Neural progenitor cell (in vitro differentiated cells): ENCODE data around the gene WNT9A. TPM values are rescaled to one million over a fixed set of nuclear protein-coding genes. Genes with fewer than 3 reads are reported as not detected.

Source experiments
- DNase-seq: peaks from one replicate; pipeline ENCODE4 v3.0.0-alpha.2; 2016; ENCODE audit warnings: low spot score
- H2AFZ ChIP-seq: fragments of 200-600 bp; sonication (generic); replicated peaks from 2 replicates; pipeline ENCODE4 v1.6.1; 2016; ENCODE audit warnings: antibody characterized with exemption
- H3F3A ChIP-seq: fragments of 200-600 bp; sonication (generic); 2 replicates; pipeline ENCODE4 v1.6.1; 2016; ENCODE audit warnings: antibody characterized with exemption, low read depth
- H3K27ac ChIP-seq: fragments of 200-600 bp; sonication (generic); 2 replicates; pipeline ENCODE4 v1.5.1; 2016; ENCODE audit warnings: mild to moderate bottlenecking
- H3K27me3 ChIP-seq: fragments of 200-600 bp; sonication (generic); 2 replicates; pipeline ENCODE4 v1.6.1; 2016; ENCODE audit warnings: mild to moderate bottlenecking, moderate library complexity
- H3K36me3 ChIP-seq: fragments of 200-600 bp; sonication (generic); 2 replicates; pipeline ENCODE4 v1.5.1; 2016
- H3K4me1 ChIP-seq: fragments of 200-600 bp; sonication (generic); 2 replicates; pipeline ENCODE4 v1.6.1; 2016; ENCODE audit warnings: mixed run types
- H3K4me2 ChIP-seq: fragments of 200-600 bp; sonication (generic); 2 replicates; pipeline ENCODE4 v1.6.1; 2016
- H3K4me3 ChIP-seq: fragments of 200-600 bp; sonication (generic); 2 replicates; pipeline ENCODE4 v1.5.1; 2016
- H3K79me2 ChIP-seq: fragments of 200-600 bp; sonication (generic); 2 replicates; pipeline ENCODE4 v1.6.1; 2016; ENCODE audit warnings: low read depth
- H3K9ac ChIP-seq: fragments of 200-600 bp; sonication (generic); 2 replicates; pipeline ENCODE4 v1.6.1; 2016
- H3K9me3 ChIP-seq: fragments of 200-600 bp; sonication (generic); 2 replicates; pipeline ENCODE4 v1.5.1; 2016; ENCODE audit warnings: low read depth
- H4K20me1 ChIP-seq: fragments of 200-600 bp; sonication (generic); 2 replicates; pipeline ENCODE4 v1.6.1; 2016; ENCODE audit warnings: low read depth
- H3K27ac Mint-ChIP-seq: 3 replicates; pipeline ENCODE4 v1.8.0; 2021; ENCODE audit warnings: mixed read lengths
- H3K27me3 Mint-ChIP-seq: 2 replicates; pipeline ENCODE4 v1.8.0; 2022; ENCODE audit warnings: low read depth, mild to moderate bottlenecking, inconsistent platforms, moderate library complexity, mixed read lengths; ENCODE audit not compliant: insufficient read depth
- H3K36me3 Mint-ChIP-seq: 3 replicates; pipeline ENCODE4 v1.8.0; 2021; ENCODE audit warnings: mixed read lengths
- H3K4me1 Mint-ChIP-seq: 3 replicates; pipeline ENCODE4 v1.8.0; 2021; ENCODE audit warnings: mixed read lengths
- H3K4me3 Mint-ChIP-seq: 3 replicates; pipeline ENCODE4 v1.8.0; 2021; ENCODE audit warnings: mild to moderate bottlenecking, moderate library complexity, mixed read lengths
- H3K9me3 Mint-ChIP-seq: 3 replicates; pipeline ENCODE4 v1.8.0; 2020; ENCODE audit warnings: mixed read lengths
- CTCF ChIP-seq: fragments of 200-600 bp; sonication (generic); IDR thresholded peaks from 2 replicates; pipeline ENCODE4 v1.5.1; 2017; ENCODE audit warnings: antibody characterized with exemption, mild to moderate bottlenecking
- EZH2 ChIP-seq: fragments of 200-600 bp; sonication (generic); IDR thresholded peaks from 2 replicates; pipeline ENCODE4 v1.6.1; 2017; ENCODE audit warnings: antibody characterized with exemption, mild to moderate bottlenecking, moderate library complexity
- EZH2phosphoT487 ChIP-seq: fragments of 200-600 bp; sonication (generic); IDR thresholded peaks from 2 replicates; pipeline ENCODE4 v1.6.1; 2017; ENCODE audit warnings: antibody characterized with exemption
- total RNA-seq: library from RNA; depleted of rRNA; stranded (reverse); fragments of >200 nt; gene quantifications from 2 replicates; pipeline ENCODE4 v1.2.3, GENCODE V29; 2015; ENCODE audit warnings: low replicate concordance

The WNT9A gene
- total RNA-seq, 1 donor from 2014 or later, result 1.4 TPM

DNA sequence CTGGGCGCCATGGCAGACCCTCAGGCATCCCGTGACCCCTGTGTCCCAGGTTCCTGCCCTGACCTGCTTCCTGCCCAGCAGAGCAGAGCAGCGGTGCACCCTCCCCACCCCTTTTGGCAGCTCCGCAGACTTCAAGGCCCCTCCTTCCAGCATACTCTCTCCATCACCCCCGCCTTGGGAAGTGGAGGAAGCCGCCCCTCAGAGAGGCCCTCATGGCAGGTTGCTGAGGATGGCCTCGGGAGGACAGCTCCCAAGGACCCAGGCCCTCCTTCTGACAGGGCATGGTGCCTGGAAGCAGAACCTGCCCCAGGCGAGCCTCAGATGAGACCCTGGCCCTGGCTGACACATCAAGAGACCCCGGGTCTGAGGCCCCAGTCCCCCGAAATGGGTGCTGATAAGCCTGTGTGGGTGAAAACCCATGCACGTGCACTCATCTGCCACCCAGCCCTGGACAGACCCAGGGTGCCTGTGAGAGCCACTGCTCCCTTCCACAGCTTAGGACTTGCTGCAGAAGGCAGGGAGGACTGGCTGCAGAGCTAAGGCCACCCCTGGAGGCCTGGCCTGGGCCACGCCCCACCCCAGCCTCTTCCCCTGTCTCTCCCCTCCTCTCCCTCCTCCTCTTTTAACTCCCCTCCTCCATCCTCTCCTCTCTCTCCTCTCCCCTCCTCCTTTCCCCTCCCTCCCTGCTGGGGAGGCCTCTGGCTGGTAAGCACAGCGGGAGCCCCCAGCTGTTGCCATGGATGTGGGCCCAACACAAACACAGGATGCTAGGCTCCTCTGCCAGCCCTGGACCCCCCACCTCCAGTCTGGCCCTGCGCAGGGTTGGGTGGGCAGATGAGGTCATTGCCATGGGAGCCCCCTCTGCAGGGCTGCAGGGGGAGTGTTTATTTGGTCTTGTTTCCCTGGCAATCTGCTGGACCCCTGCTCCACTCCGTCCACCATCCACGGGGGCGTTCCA lies 33.7 kb downstream of the WNT9A start:
- Histone ChIP-seq H3K79me2 (no peaks in the 10 kb centered on the region), H3K27me3 (no peaks in the 10 kb centered on the region), H2AFZ (peak overlapping the region; percentile 15), H3K4me1 (peaks cover 53% of the 10 kb centered on the region), H4K20me1 (no peaks in the 10 kb centered on the region), H3K36me3 (no peaks in the 10 kb centered on the region), H3K27ac (no peak overlapping the region), H3K4me3 (no peak overlapping the region), H3K9ac (no peak overlapping the region), H3K9me3 (no peaks in the 10 kb centered on the region), H3F3A (peaks cover 16% of the 10 kb centered on the region), H3K4me2 (peak overlapping the region; percentile 50)
- H3K27ac Mint-ChIP-seq, result peak overlapping the region; percentile 98
- peaks cover 13% of the 10 kb centered on the region for H3K27me3 Mint-ChIP-seq
- DNase-seq, result peak; percentile 37
- TF ChIP-seq EZH2phosphoT487 (no peak), EZH2 (no peak), CTCF (no peak)
- H3K4me3 Mint-ChIP-seq, result no peak overlapping the region
- H3K4me1 Mint-ChIP-seq, result peaks cover 67% of the 10 kb centered on the region
- H3K9me3 Mint-ChIP-seq, result no peaks in the 10 kb centered on the region
- H3K36me3 Mint-ChIP-seq, result peaks cover 2% of the 10 kb centered on the region

- no peak for TF ChIP-seq CTCF
- TF ChIP-seq EZH2, result no peak
- TF ChIP-seq EZH2phosphoT487, result no peak
- Histone ChIP-seq H4K20me1 (no peaks in the 10 kb centered on the region), H3K79me2 (no peaks in the 10 kb centered on the region), H3K4me3 (no peak overlapping the region), H3K27me3 (no peaks in the 10 kb centered on the region), H3K9me3 (no peaks in the 10 kb centered on the region), H3K9ac (no peak overlapping the region), H2AFZ (peak overlapping the region; percentile 15), H3F3A (peaks cover 16% of the 10 kb centered on the region), H3K4me2 (peak overlapping the region; percentile 50), H3K4me1 (peaks cover 52% of the 10 kb centered on the region), H3K27ac (no peak overlapping the region), H3K36me3 (no peaks in the 10 kb centered on the region)
- peaks cover 2% of the 10 kb centered on the region for H3K36me3 Mint-ChIP-seq
- DNase-seq, result peak; percentile 57
- peaks cover 13% of the 10 kb centered on the region for H3K27me3 Mint-ChIP-seq
- no peaks in the 10 kb centered on the region for H3K9me3 Mint-ChIP-seq
- H3K4me1 Mint-ChIP-seq, result peaks cover 71% of the 10 kb centered on the region
- peak overlapping the region; percentile 98 for H3K27ac Mint-ChIP-seq
- H3K4me3 Mint-ChIP-seq, result no peak overlapping the region
These were observed 34.4 kb downstream of the WNT9A start for GRCh38 chr1:227913396-227913763.

DNA sequence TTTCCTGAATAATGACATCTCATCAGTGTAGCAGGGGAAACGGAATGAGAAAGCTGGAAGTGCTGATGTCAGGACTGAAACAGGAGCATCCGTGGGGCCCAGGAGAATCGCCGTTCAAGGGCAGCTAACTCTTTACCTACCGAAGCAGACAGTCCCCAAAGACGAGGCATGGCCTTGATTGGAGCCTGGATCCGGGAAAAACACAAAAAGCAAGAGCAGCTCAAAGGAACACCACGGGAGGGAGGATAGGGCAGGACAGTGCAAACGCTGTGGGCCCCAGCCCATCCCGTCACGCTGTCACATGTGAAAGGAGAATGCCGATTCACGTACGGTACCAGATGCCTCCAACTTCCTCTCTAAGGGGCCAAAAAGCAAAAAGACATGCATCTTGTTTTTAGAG lies 34.9 kb downstream of the WNT9A start:
- Histone ChIP-seq H3K79me2 (no peaks in the 10 kb centered on the region), H3K4me1 (peaks cover 52% of the 10 kb centered on the region), H3K4me3 (no peak overlapping the region), H3K27me3 (no peaks in the 10 kb centered on the region), H3K9ac (no peak overlapping the region), H3F3A (peaks cover 16% of the 10 kb centered on the region), H3K36me3 (no peaks in the 10 kb centered on the region), H3K4me2 (peak overlapping the region; percentile 50), H3K9me3 (no peaks in the 10 kb centered on the region), H3K27ac (no peak overlapping the region), H4K20me1 (no peaks in the 10 kb centered on the region), H2AFZ (no peak overlapping the region)
- Mint-ChIP-seq H3K27me3 (peaks cover 13% of the 10 kb centered on the region), H3K4me3 (peak overlapping the region; percentile 22), H3K27ac (peak overlapping the region; percentile 98), H3K4me1 (peaks cover 74% of the 10 kb centered on the region), H3K36me3 (peaks cover 2% of the 10 kb centered on the region), H3K9me3 (no peaks in the 10 kb centered on the region)
- DNase-seq, result no peak
- no peak for TF ChIP-seq CTCF
- no peak for TF ChIP-seq EZH2phosphoT487
- TF ChIP-seq EZH2, result no peak
